Cardiac fibroblast (primary cell): ENCODE data around the gene TSC22D2.

Source experiments
- DNase-seq, 2 donors: peaks; one replicate each; pipeline versions ENCODE4 v3.0.0 to v3.0.0-alpha.2; 2010; ENCODE audit warnings: low read depth in 2 of 2
- H3K4me3 ChIP-seq, 2 donors: replicated peaks in 1 of 2; 1 replicate in 1 of 2; 2 replicates in 1 of 2; pipeline ENCODE4 v1.5.1; 2011; ENCODE audit warnings: low read depth in 2 of 2, low read length in 2 of 2, mild to moderate bottlenecking in 2 of 2, moderate library complexity in 1 of 2
- TF ChIP-seq, protein P1 (sequence below): IDR thresholded peaks from one replicate; pipeline ENCODE4 v1.5.1; 2011; ENCODE audit warnings: low read depth, mild to moderate bottlenecking, low read length, inconsistent platforms

TSC22D2 gene

DNA sequence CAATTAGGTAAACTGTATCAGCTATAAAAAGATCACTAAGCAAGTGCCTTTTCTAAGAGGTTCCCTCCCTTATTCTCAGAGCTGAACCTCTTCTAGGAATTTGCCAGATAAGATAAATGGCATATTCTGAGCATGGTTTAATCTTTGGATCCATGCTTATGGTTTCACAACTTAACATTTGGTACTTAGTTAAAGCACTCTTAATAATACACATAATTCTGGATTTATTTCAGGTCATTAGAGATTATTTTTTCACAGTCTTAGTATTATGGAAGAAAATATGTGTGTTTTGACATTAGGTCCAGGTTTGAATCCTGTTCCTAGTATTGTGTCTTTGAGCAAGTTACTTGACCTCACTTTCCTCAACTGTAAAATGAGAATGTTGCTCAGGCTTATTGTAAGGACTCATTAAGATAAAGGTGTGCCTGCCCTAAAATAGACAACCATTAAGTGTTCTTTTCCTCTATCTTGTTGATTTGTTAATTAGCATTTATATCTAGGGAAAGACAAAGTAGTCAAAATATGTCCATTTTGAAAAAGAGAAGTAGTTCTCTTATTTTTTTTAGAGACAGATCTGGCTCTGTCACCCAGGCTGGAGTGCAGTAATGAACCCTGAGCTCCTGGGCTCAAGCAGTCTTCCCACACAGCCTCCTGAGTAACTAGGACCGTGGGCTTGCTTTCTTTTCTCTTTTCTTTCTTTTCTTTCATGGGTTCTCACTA, 43.4 kb downstream of the TSC22D2 start:
- no peak overlapping the region for H3K4me3 ChIP-seq
- TF ChIP-seq, protein P1, sequence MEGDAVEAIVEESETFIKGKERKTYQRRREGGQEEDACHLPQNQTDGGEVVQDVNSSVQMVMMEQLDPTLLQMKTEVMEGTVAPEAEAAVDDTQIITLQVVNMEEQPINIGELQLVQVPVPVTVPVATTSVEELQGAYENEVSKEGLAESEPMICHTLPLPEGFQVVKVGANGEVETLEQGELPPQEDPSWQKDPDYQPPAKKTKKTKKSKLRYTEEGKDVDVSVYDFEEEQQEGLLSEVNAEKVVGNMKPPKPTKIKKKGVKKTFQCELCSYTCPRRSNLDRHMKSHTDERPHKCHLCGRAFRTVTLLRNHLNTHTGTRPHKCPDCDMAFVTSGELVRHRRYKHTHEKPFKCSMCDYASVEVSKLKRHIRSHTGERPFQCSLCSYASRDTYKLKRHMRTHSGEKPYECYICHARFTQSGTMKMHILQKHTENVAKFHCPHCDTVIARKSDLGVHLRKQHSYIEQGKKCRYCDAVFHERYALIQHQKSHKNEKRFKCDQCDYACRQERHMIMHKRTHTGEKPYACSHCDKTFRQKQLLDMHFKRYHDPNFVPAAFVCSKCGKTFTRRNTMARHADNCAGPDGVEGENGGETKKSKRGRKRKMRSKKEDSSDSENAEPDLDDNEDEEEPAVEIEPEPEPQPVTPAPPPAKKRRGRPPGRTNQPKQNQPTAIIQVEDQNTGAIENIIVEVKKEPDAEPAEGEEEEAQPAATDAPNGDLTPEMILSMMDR, result no peak
- peak in 1 of 2 donors; percentile 46 for DNase-seq

DNA sequence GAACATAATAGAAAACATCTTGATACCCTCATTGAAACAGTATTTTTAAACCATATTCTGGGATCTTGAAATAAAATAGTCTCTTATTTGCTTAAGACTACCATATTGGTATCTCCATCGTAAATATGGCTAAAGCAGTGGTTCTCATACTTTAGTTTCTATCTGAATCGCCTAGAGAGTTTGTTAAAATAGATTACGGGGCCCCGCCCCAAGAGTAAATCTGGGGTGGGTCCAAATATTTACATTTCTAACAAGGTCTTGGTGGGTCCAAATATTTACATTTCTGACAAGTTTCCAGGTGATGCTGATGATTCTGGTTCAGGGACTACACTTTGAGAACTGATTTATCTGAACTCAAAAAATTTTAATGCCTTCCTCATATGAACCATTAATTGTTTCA, 45.3 kb downstream of the TSC22D2 start:
- no peak overlapping the region for H3K4me3 ChIP-seq
- DNase-seq, result no peak
- TF ChIP-seq, protein P1, result no peak

- no peak for DNase-seq
- no peak overlapping the region for H3K4me3 ChIP-seq
- TF ChIP-seq, protein P1, result no peak
These were observed 46.0 kb downstream of the TSC22D2 start for GRCh38 chr3:150454085-150454484.

- TF ChIP-seq, protein P1, result no peak
- DNase-seq, result no peak
- H3K4me3 ChIP-seq, result no peak overlapping the region
These were observed 46.5 kb downstream of the TSC22D2 start for GRCh38 chr3:150454622-150455021.

DNA sequence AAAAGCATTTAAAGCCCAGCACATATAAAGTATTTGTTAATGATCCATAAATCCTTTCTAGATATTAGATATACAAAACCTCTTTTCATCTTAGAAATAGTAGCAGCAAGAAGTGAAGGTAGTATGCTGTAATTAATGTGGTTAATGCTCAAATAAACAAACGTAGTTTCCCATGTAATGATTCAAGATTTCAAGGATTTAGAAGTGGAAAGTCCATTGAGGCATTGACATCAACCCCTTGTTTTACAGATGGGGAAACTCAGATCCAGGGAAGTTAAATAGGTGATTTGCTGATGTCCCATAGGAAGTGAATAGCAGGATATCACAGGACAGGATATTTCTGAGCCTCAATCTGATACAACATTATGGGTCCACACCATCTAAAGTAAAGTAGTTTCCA, 47.2 kb downstream of the TSC22D2 start:
- TF ChIP-seq, protein P1, result no peak

DNA sequence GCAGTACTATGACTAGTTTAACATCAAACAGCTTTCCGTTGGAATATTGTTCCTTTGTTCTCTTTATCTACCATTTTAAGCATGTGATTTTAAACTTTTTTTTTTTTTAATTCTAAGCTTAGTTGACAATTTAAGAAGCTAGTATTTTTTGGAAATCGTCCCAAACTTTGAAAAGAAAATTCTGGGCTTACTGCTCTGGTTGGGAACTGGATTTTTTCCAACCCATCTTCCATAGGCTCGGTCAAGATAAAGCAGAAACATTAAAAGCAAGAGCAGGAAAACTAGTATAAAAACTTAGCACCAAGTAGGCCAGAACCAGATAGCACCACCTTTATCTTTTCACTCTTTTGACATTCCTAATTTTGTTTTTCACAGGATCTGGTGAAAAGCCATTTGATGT, 49.9 kb downstream of the TSC22D2 start:
- DNase-seq, result peak in 1 of 2 donors; percentile 89
- no peak overlapping the region for H3K4me3 ChIP-seq
- TF ChIP-seq, protein P1, result no peak

More for the DNA sequence above, 47.2 kb downstream of the TSC22D2 start:
- H3K4me3 ChIP-seq, result no peak overlapping the region
- DNase-seq, result no peak

- TF ChIP-seq, protein P1, result no peak
- no peak overlapping the region for H3K4me3 ChIP-seq
- DNase-seq, result no peak
These were observed 52.4 kb downstream of the TSC22D2 start for GRCh38 chr3:150460484-150460883.
